ENCODE results near the gene MON2.

DNA sequence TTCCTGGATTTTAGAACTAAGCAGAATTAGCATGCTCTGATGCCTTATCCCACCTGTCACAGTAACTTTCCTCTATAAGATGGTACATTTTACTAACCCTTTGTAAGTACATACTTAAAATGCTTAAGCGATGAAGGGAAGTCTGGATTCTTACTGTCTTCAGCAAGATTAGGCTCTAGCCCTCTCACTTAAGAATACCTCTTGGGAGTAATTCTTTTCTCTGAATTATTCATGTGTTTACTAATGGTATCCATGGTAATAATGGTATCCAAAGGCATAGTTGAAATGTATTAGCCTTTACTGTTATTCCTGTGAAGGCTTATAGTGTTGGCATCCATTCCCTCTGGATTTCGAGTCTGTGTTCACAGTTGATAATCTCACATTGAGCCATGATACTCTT lies 176.9 kb downstream of the MON2 start:
- TF ChIP-seq, protein P1, sequence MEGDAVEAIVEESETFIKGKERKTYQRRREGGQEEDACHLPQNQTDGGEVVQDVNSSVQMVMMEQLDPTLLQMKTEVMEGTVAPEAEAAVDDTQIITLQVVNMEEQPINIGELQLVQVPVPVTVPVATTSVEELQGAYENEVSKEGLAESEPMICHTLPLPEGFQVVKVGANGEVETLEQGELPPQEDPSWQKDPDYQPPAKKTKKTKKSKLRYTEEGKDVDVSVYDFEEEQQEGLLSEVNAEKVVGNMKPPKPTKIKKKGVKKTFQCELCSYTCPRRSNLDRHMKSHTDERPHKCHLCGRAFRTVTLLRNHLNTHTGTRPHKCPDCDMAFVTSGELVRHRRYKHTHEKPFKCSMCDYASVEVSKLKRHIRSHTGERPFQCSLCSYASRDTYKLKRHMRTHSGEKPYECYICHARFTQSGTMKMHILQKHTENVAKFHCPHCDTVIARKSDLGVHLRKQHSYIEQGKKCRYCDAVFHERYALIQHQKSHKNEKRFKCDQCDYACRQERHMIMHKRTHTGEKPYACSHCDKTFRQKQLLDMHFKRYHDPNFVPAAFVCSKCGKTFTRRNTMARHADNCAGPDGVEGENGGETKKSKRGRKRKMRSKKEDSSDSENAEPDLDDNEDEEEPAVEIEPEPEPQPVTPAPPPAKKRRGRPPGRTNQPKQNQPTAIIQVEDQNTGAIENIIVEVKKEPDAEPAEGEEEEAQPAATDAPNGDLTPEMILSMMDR (IDR thresholded peaks at IDR 0.05), result no peak
- TF ChIP-seq POLR2A (IDR thresholded peaks at IDR 0.05), result no peak

All from lower leg skin (tissue), 3 donors.